K562 (cell line): ENCODE results near the gene PDE8A. TPM values are rescaled to one million over a fixed set of nuclear protein-coding genes. Genes with fewer than 3 reads are reported as not detected.

Experiments used
- ATAC-seq: fragments of 200-7000 bp; cut with Tn5 transposase; 3 replicates; pipeline ENCODE4 v1.9.1; 2020; ENCODE audit warnings: moderate library complexity
- BruUV-seq: library from RNA; stranded (reverse); fragments of 400-500 nt; replicated peaks from 2 replicates; lab custom pipeline; 2021; lab: Mats Ljungman, UMichigan
- CTCF ChIA-PET: fragments of 300-600 bp; formaldehyde crosslinking; extraction: SDS; loops from one replicate; lab custom pipeline; 2021; ENCODE audit warnings: low intra/inter-chr PET ratio; lab: Yijun Ruan, JAX
- POLR2A ChIA-PET: fragments of 300-600, 350-650 bp; sonication (Branson Sonifier 250); formaldehyde crosslinking; extraction: SDS; loops from one replicate; lab custom pipeline; 2021; ENCODE audit warnings: antibody characterized with exemption, inconsistent platforms; lab: Yijun Ruan, JAX
- DNase-seq, 4 experiments: peaks; one replicate each; pipeline versions ENCODE4 v3.0.0 to v3.0.0-alpha.2; 2011 to 2018; ENCODE audit warnings: low spot score in 3 of 4, mixed read lengths in 3 of 4; ENCODE audit errors: extremely low read depth in 1 of 4
- FAIRE-seq: peaks from 2 replicates; lab custom pipeline; 2011; peaks lifted over from hg19 to GRCh38; lab: Jason Lieb, UNC
- H2AFZ ChIP-seq: 2 replicates; pipeline ENCODE4 v1.6.0; 2011; ENCODE audit warnings: low read depth, low read length, control low read depth, inconsistent platforms
- H3K27ac ChIP-seq: fragments of 200-600 bp; 3 replicates; pipeline ENCODE4 v1.8.0; 2011; ENCODE audit warnings: low read depth, mild to moderate bottlenecking, control low read depth, inconsistent platforms, low read length, moderate library complexity, mixed read lengths; ENCODE audit errors: extremely low read depth
- H3K27me3 ChIP-seq, 2 experiments: fragments of 300-600 bp in 1 of 2; 2 replicates in 1 of 2; 3 replicates in 1 of 2; pipeline versions ENCODE4 v1.6.0 to v1.8.0; 2011; ENCODE audit warnings: inconsistent platforms in 2 of 2, low read length in 2 of 2, mild to moderate bottlenecking in 1 of 2, mixed read lengths in 1 of 2, moderate library complexity in 1 of 2; ENCODE audit not compliant: control insufficient read depth in 2 of 2, insufficient read depth in 2 of 2
- H3K36me3 ChIP-seq: fragments of 300-600 bp; 3 replicates; pipeline ENCODE4 v1.8.0; 2011; ENCODE audit warnings: mild to moderate bottlenecking, low read length, inconsistent platforms; ENCODE audit not compliant: control insufficient read depth, insufficient read depth
- H3K4me1 ChIP-seq, 2 experiments: fragments of 200-600 bp in 1 of 2; replicated peaks in 1 of 2; 2 replicates in 1 of 2; 3 replicates in 1 of 2; pipeline versions ENCODE4 v1.5.1 to v1.8.0; 2011; ENCODE audit warnings: inconsistent platforms in 2 of 2, low read length in 2 of 2, mild to moderate bottlenecking in 1 of 2, mixed read lengths in 1 of 2, moderate library complexity in 1 of 2; ENCODE audit not compliant: control insufficient read depth in 2 of 2, insufficient read depth in 2 of 2
- H3K4me2 ChIP-seq: 2 replicates; pipeline ENCODE4 v1.6.1; 2011; ENCODE audit warnings: low read length, control low read depth, inconsistent platforms, mixed read lengths; ENCODE audit not compliant: insufficient read depth
- H3K4me3 ChIP-seq: fragments of 200-600 bp; sonication (generic), shearing (Covaris generic); 2 replicates; pipeline ENCODE4 v1.5.1; 2016; ENCODE audit warnings: control low read depth, inconsistent platforms
- H3K79me2 ChIP-seq: fragments of 200-600 bp; 3 replicates; pipeline ENCODE4 v1.8.0; 2011; ENCODE audit warnings: low read length, inconsistent platforms; ENCODE audit not compliant: control insufficient read depth, insufficient read depth
- H3K9ac ChIP-seq, 2 experiments: 2 replicates each; pipeline versions ENCODE4 v1.6.0 to v1.6.1; 2011; ENCODE audit warnings: low read depth in 2 of 2, low read length in 2 of 2, control low read depth in 1 of 2, inconsistent platforms in 1 of 2, mild to moderate bottlenecking in 1 of 2, mixed read lengths in 1 of 2; ENCODE audit not compliant: insufficient read depth in 1 of 2
- H3K9me1 ChIP-seq: one replicate; pipeline ENCODE4 v1.6.0; 2011; ENCODE audit warnings: inconsistent platforms, mild to moderate bottlenecking, low read length, moderate library complexity; ENCODE audit not compliant: control insufficient read depth, insufficient read depth
- H3K9me3 ChIP-seq: replicated peaks from 2 replicates; pipeline ENCODE4 v1.5.1; 2011; ENCODE audit warnings: low read depth, low read length, inconsistent platforms; ENCODE audit not compliant: control insufficient read depth, insufficient read depth
- H4K20me1 ChIP-seq: replicated peaks from 2 replicates; pipeline ENCODE4 v1.6.1; 2011; ENCODE audit warnings: low read length, inconsistent platforms, mixed read lengths; ENCODE audit not compliant: control insufficient read depth, insufficient read depth
- CTBP1 ChIP-seq: fragments of 450-650 bp; IDR thresholded peaks from 2 replicates; pipeline ENCODE4 v1.6.1; 2016; ENCODE audit warnings: borderline replicate concordance
- CXXC5 ChIP-seq: fragments of 250-450 bp; sonication (Bioruptor Pico); IDR thresholded peaks from 2 replicates; pipeline ENCODE4 v1.8.0; 2022; ENCODE audit warnings: inconsistent platforms, mild to moderate bottlenecking, moderate library complexity
- DIDO1 ChIP-seq: fragments of 450-650 bp; IDR thresholded peaks from 2 replicates; pipeline ENCODE4 v1.6.1; 2016; ENCODE audit warnings: low read depth, missing biosample characterization, missing genetic modification characterization
- FOXA1 ChIP-seq: fragments of 450-650 bp; IDR thresholded peaks from 2 replicates; pipeline ENCODE4 v1.6.1; 2016; ENCODE audit warnings: mild to moderate bottlenecking, borderline replicate concordance
- MED1 ChIP-seq: sonication (generic); formaldehyde crosslinking; IDR thresholded peaks from 2 replicates; pipeline ENCODE4 v1.8.1; 2023; ENCODE audit warnings: missing genetic modification reagents, borderline replicate concordance
- MEF2D ChIP-seq: conservative IDR thresholded peaks from 2 replicates; pipeline ENCODE4 v1.6.1; 2016; ENCODE audit warnings: low read depth, missing genetic modification characterization, missing compliant biosample characterization
- NFXL1 ChIP-seq: fragments of 450-650 bp; formaldehyde crosslinking; IDR thresholded peaks from 2 replicates; pipeline ENCODE4 v1.4.0; 2021; ENCODE audit warnings: mild to moderate bottlenecking
- PTBP1 ChIP-seq: fragments of 200-400 bp; formaldehyde crosslinking; IDR thresholded peaks from 2 replicates; pipeline ENCODE4 v1.6.1; 2017; ENCODE audit warnings: low read depth, low read length
- RAD51 ChIP-seq: fragments of 450-650 bp; IDR thresholded peaks from 2 replicates; pipeline ENCODE4 v1.7.1; 2016; ENCODE audit warnings: low read depth, mild to moderate bottlenecking, borderline replicate concordance
- TSC22D4 ChIP-seq: fragments of 450-650 bp; IDR thresholded peaks from 2 replicates; pipeline ENCODE4 v1.6.1; 2016; ENCODE audit warnings: missing genetic modification characterization, missing biosample characterization, control low read depth
- WGBS: fragments of 100-300 bp; shearing (Covaris generic); methylation state at CpG from one replicate; pipeline ENCODE4 v1.1.6; 2016; ENCODE audit warnings: low coverage, mixed read lengths; ENCODE audit not compliant: insufficient coverage; ENCODE audit errors: missing lambda C conversion rate; 5-methylcytosine and 5-hydroxymethylcytosine counted together
- in situ Hi-C: fragments of 300-500 bp; cut with MboI; formaldehyde crosslinking; loops from 4 replicates; pipeline ENCODE4 v1.15.0; 2018; ENCODE audit warnings: inconsistent platforms, mixed read lengths
- intact Hi-C: fragments of 100-400 bp; cut with micrococcal nuclease; formaldehyde crosslinking; loops from 2 replicates; pipeline ENCODE4 v1.14.2; 2022
- polyA plus RNA-seq, 8 experiments: library from polyadenylated mRNA; depleted of rRNA in 4 of 8; stranded (reverse) in 5 of 8; unstranded in 3 of 8; fragments of >200 nt; fragmentation: Nextera tagmentation in 2 of 8; fragmentation: Illumina TruSeq in 1 of 8; extraction: Ambion mirVana in 2 of 8; extraction: Trizol in 1 of 8; gene quantifications; 2 replicates each; pipeline versions ENCODE4 v1.2.1 to v1.2.3, GENCODE V29; 2011 to 2014; ENCODE audit warnings: inconsistent platforms in 1 of 8, missing spikeins in 1 of 8
- total RNA-seq, 7 experiments: library from RNA; depleted of rRNA in 6 of 7; stranded (reverse); fragments of >200 nt in 6 of 7; fragmentation: Illumina TruSeq in 2 of 7; extraction: Trizol in 2 of 7; gene quantifications; 2 replicates each; pipeline versions ENCODE4 v1.2.1 to v1.2.3, GENCODE V29; 2011 to 2021; ENCODE audit warnings: low replicate concordance in 1 of 7
- TF ChIP-seq, protein P1 (sequence below): fragments of 250-450 bp; sonication (Bioruptor Pico); IDR thresholded peaks from 2 replicates; pipeline ENCODE4 v1.5.0; 2020; ENCODE audit warnings: mild to moderate bottlenecking

The PDE8A gene
- total and polyA plus RNA-seq, 9 of the 15 experiments (the other 6 are each of a cell fraction or from before 2014, with no cell fraction given) = 5.9 to 40.3 (median 19.8) TPM

DNA sequence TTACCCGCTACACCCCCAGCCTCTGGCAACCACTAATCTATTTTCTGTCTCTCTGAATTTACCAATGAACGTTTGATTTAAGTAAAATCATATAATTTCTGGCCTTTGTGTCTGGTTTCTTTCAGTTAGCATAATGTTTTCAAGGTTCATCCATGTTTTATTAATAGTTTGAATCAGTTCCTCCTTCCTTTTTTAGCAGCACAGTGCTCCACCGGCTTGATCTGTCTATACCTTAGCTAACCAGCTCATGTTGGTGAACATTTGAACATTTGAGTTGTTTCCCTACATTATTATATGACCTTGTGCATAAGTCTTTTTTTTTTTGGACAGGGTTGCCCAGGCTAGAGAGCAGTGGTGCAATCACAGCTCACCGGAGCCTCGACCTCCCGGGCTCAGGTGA, 33.3 kb downstream of the PDE8A start:
- Histone ChIP-seq H2AFZ (no peak overlapping the region), H3K9me1 (no peaks in the 10 kb centered on the region), H3K27me3 (no peaks in the 10 kb centered on the region), H3K9me3 (no peaks in the 10 kb centered on the region)
- ATAC-seq (no peak), DNase-seq (no peak), FAIRE-seq (no peak)
- in situ Hi-C loops (no loop called here), intact Hi-C loops (loop anchor here (10.0 kb wide), 1 partner anchor 190 kb away; no protein-coding TSS in a partner anchor)
- CTCF ChIA-PET = no interaction called here
- 65% methylated on average over 6 of the region's 6 CpGs for WGBS
- POLR2A ChIA-PET = interaction anchor here (1.4 kb wide), 1 partner anchor 15 kb away, joined by 6 read pairs; no protein-coding TSS in a partner anchor
- TF ChIP-seq, protein P1, sequence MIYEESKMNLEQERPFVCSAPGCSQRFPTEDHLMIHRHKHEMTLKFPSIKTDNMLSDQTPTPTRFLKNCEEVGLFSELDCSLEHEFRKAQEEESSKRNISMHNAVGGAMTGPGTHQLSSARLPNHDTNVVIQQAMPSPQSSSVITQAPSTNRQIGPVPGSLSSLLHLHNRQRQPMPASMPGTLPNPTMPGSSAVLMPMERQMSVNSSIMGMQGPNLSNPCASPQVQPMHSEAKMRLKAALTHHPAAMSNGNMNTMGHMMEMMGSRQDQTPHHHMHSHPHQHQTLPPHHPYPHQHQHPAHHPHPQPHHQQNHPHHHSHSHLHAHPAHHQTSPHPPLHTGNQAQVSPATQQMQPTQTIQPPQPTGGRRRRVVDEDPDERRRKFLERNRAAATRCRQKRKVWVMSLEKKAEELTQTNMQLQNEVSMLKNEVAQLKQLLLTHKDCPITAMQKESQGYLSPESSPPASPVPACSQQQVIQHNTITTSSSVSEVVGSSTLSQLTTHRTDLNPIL = no peak
- TF ChIP-seq RAD51 = no peak
- TF ChIP-seq MED1 (CRISPR knock-in tag) = no peak
- TF ChIP-seq FOXA1 = no peak
- no peak for TF ChIP-seq CXXC5
- no peak for TF ChIP-seq TSC22D4 (tag)
- no peak for TF ChIP-seq DIDO1 (tag)
- no peak for TF ChIP-seq NFXL1 (CRISPR knock-in tag)
- no peak for TF ChIP-seq MEF2D (tag)
- TF ChIP-seq PTBP1 = no peak
- no peak for TF ChIP-seq CTBP1
- TF ChIP-seq, all 486 proteins: peak for 0
- peaks cover 70% of the 10 kb centered on the region for H3K79me2 ChIP-seq
- BruUV-seq = no TSS peak
- no peak overlapping the region for H3K9ac ChIP-seq
- no peak overlapping the region for H3K4me2 ChIP-seq
- no peaks in the 10 kb centered on the region for H4K20me1 ChIP-seq
- no peaks in the 10 kb centered on the region; the same call in 2 of the 3 replicates for H3K36me3 ChIP-seq
- H3K27ac ChIP-seq = no peak overlapping the region
- peaks cover 0 to 13% of the 10 kb centered on the region in 2 experiments; a peak in 3 of 5 replicates for H3K4me1 ChIP-seq
- no peak overlapping the region for H3K4me3 ChIP-seq
